Osteocyte (in vitro differentiated cells): ENCODE results near the gene KRT86. TPM values are rescaled to one million over a fixed set of nuclear protein-coding genes. Genes with fewer than 3 reads are reported as not detected.

Source experiments
- DNase-seq: peaks from one replicate; pipeline ENCODE4 v3.0.0; 2021; ENCODE audit warnings: mixed read lengths; ENCODE audit not compliant: unreplicated experiment; ENCODE audit errors: extremely low spot score
- H3K27ac Mint-ChIP-seq: one replicate; pipeline ENCODE4 v1.8.0; 2021; ENCODE audit warnings: mild to moderate bottlenecking, mixed read lengths; ENCODE audit not compliant: unreplicated experiment
- H3K27me3 Mint-ChIP-seq: one replicate; pipeline ENCODE4 v1.8.0; 2021; ENCODE audit warnings: mixed read lengths; ENCODE audit not compliant: unreplicated experiment
- H3K36me3 Mint-ChIP-seq: one replicate; pipeline ENCODE4 v1.8.0; 2021; ENCODE audit warnings: mixed read lengths; ENCODE audit not compliant: unreplicated experiment
- H3K4me1 Mint-ChIP-seq: one replicate; pipeline ENCODE4 v1.8.0; 2021; ENCODE audit warnings: mixed read lengths; ENCODE audit not compliant: unreplicated experiment
- H3K4me3 Mint-ChIP-seq: one replicate; pipeline ENCODE4 v1.8.0; 2021; ENCODE audit warnings: mild to moderate bottlenecking, moderate library complexity, mixed read lengths; ENCODE audit not compliant: unreplicated experiment
- H3K9me3 Mint-ChIP-seq: one replicate; pipeline ENCODE4 v1.8.0; 2021; ENCODE audit warnings: mixed read lengths; ENCODE audit not compliant: unreplicated experiment
- CTCF ChIP-seq: fragments of 200-600 bp; sonication (generic); IDR thresholded peaks from 2 replicates; pipeline ENCODE4 v1.5.0; 2021; ENCODE audit warnings: antibody characterized with exemption, mild to moderate bottlenecking, moderate library complexity
- total RNA-seq: library from RNA; stranded (reverse); gene quantifications from 2 replicates; pipeline ENCODE4 v1.2.1, GENCODE V29; 2021

KRT86 gene
- total RNA-seq, 1 donor from 2014 or later = 0.24 TPM

GRCh38 chr12:52259657-52260243, 14.7 kb upstream of the KRT86 start:
- Mint-ChIP-seq H3K4me1 (peaks cover 26% of the 10 kb centered on the region), H3K4me3 (no peak overlapping the region), H3K9me3 (no peaks in the 10 kb centered on the region), H3K36me3 (no peaks in the 10 kb centered on the region), H3K27me3 (no peaks in the 10 kb centered on the region), H3K27ac (peak overlapping the region; percentile 75)
- no peak for TF ChIP-seq CTCF
- DNase-seq = no peak

- H3K27me3 Mint-ChIP-seq = no peaks in the 10 kb centered on the region
- no peak for DNase-seq
- H3K27ac Mint-ChIP-seq = peak overlapping the region; percentile 75
- H3K9me3 Mint-ChIP-seq = no peaks in the 10 kb centered on the region
- no peak for TF ChIP-seq CTCF
- peaks cover 26% of the 10 kb centered on the region for H3K4me1 Mint-ChIP-seq
- H3K36me3 Mint-ChIP-seq = no peaks in the 10 kb centered on the region
- H3K4me3 Mint-ChIP-seq = no peak overlapping the region
Observed at GRCh38 chr12:52260361-52261207, 13.9 kb upstream of the KRT86 start.

GRCh38 chr12:52261208-52261484, 13.3 kb upstream of the KRT86 start:
- no peak for DNase-seq
- no peak for TF ChIP-seq CTCF

GRCh38 chr12:52262286-52262685, 12.2 kb upstream of the KRT86 start:
- Mint-ChIP-seq H3K36me3 (no peaks in the 10 kb centered on the region), H3K27ac (no peak overlapping the region), H3K4me3 (no peak overlapping the region), H3K9me3 (no peaks in the 10 kb centered on the region), H3K4me1 (peaks cover 26% of the 10 kb centered on the region), H3K27me3 (no peaks in the 10 kb centered on the region)
- TF ChIP-seq CTCF = no peak
- no peak for DNase-seq

More at GRCh38 chr12:52261208-52261484, 13.3 kb upstream of the KRT86 start:
- Mint-ChIP-seq H3K27ac (peak overlapping the region; percentile 24), H3K36me3 (no peaks in the 10 kb centered on the region), H3K4me1 (peaks cover 26% of the 10 kb centered on the region), H3K9me3 (no peaks in the 10 kb centered on the region), H3K27me3 (no peaks in the 10 kb centered on the region), H3K4me3 (no peak overlapping the region)

GRCh38 chr12:52263761-52264434, 10.5 kb upstream of the KRT86 start:
- no peak for TF ChIP-seq CTCF
- Mint-ChIP-seq H3K27ac (no peak overlapping the region), H3K4me3 (no peak overlapping the region), H3K27me3 (no peaks in the 10 kb centered on the region), H3K36me3 (no peaks in the 10 kb centered on the region), H3K9me3 (no peaks in the 10 kb centered on the region), H3K4me1 (peaks cover 33% of the 10 kb centered on the region)
- no peak for DNase-seq
